Hair follicle dermal papilla cell (primary cell): ENCODE results near the gene WNT11. TPM values are rescaled to one million over a fixed set of nuclear protein-coding genes. Genes with fewer than 3 reads are reported as not detected.

Experiments
- total RNA-seq: library from RNA; depleted of rRNA; stranded (reverse); fragments of >200 nt; gene quantifications from 2 replicates; pipeline ENCODE4 v1.2.3, GENCODE V29; 2012

WNT11 gene
- 12.9 and 40.7 TPM in 2 replicates for total RNA-seq

GRCh38 chr11:76206327-76207081 lies at the start of gene WNT11:
Gene WNT11 (minus strand): TSS chr11:76206502. CDS start chr11:76206407, 95 bp downstream.

Other genes starting within 250 kb of the WNT11 start
- 43.2 and 48.4 TPM in 2 replicates for gene THAP12, start 174.6 kb upstream of the WNT11 start, total RNA-seq
- gene GVQW3, start 174.8 kb upstream of the WNT11 start, total RNA-seq: 1.8 and 1.9 TPM in 2 replicates
- gene EMSY, start 238.5 kb upstream of the WNT11 start, total RNA-seq: 14.8 and 20.1 TPM in 2 replicates